Left forelimb (tissue), 1 donor: ENCODE results near the gene ANKS3.
"Not testable (repeated sequence)": the region's sequence is repeated elsewhere in the genome, so short reads cannot be mapped to it uniquely, and the experiment has no call there.

Experiments used
- DNase-seq: peaks from one replicate; pipeline ENCODE4 v3.0.0-alpha.2; 2018; ENCODE audit warnings: low spot score

Gene ANKS3

GRCh38 chr16:4667203-4667963 is 66.7 kb downstream of the ANKS3 start:
- DNase-seq: no peak

GRCh38 chr16:4666537-4667202 is 67.4 kb downstream of the ANKS3 start:
- no peak for DNase-seq

GRCh38 chr16:4664538-4665418 is 69.3 kb downstream of the ANKS3 start:
- no peak for DNase-seq

GRCh38 chr16:4663777-4664465 is 70.2 kb downstream of the ANKS3 start:
- no peak for DNase-seq

- DNase-seq: no peak
These were observed 70.7 kb downstream of the ANKS3 start for GRCh38 chr16:4663465-4663776.

GRCh38 chr16:4661661-4662060 is 72.4 kb downstream of the ANKS3 start:
- no peak for DNase-seq

- DNase-seq: no peak
These were observed 73.5 kb downstream of the ANKS3 start for GRCh38 chr16:4660454-4661007.

- DNase-seq: no peak
These were observed 74.4 kb downstream of the ANKS3 start for GRCh38 chr16:4659363-4660353.

GRCh38 chr16:4656695-4657686 is 77.1 kb downstream of the ANKS3 start:
- DNase-seq: no peak

GRCh38 chr16:4656221-4656620 is 77.8 kb downstream of the ANKS3 start:
- no peak for DNase-seq

GRCh38 chr16:4655801-4656200 is 78.3 kb downstream of the ANKS3 start:
- no peak for DNase-seq

GRCh38 chr16:4654964-4655590 is 79.0 kb downstream of the ANKS3 start:
- DNase-seq: no peak

- DNase-seq: no peak
These were observed 79.8 kb downstream of the ANKS3 start for GRCh38 chr16:4654011-4654963.

GRCh38 chr16:4652561-4652960 is 81.5 kb downstream of the ANKS3 start:
- no peak for DNase-seq

GRCh38 chr16:4651827-4652226 is 82.2 kb downstream of the ANKS3 start:
- no peak for DNase-seq

GRCh38 chr16:4650443-4651074 is 83.5 kb downstream of the ANKS3 start:
- DNase-seq: not testable (repeated sequence)

- DNase-seq: no peak
These were observed 84.2 kb downstream of the ANKS3 start for GRCh38 chr16:4649744-4650442.
